Left kidney (tissue), 2 donors: ENCODE results near the gene TCHHL1. TPM values are rescaled to one million over a fixed set of nuclear protein-coding genes. Genes with fewer than 3 reads are reported as not detected.
"Not testable (repeated sequence)": the region's sequence is repeated elsewhere in the genome, so short reads cannot be mapped to it uniquely, and the experiment has no call there.

ENCODE experiments used
- DNase-seq: peaks from one replicate; pipeline ENCODE4 v3.0.0-alpha.2; 2013
- polyA plus RNA-seq: library from polyadenylated mRNA; unstranded; fragments of 120-200 nt; gene quantifications from one replicate; pipeline ENCODE4 v1.2.1, GENCODE V29; 2013; ENCODE audit not compliant: insufficient read length

Gene TCHHL1
- polyA plus RNA-seq, 1 donor = not detected

- DNase-seq = no peak
Measured at GRCh38 chr1:152086760-152087159, 2.1 kb downstream of the TCHHL1 start.

DNA sequence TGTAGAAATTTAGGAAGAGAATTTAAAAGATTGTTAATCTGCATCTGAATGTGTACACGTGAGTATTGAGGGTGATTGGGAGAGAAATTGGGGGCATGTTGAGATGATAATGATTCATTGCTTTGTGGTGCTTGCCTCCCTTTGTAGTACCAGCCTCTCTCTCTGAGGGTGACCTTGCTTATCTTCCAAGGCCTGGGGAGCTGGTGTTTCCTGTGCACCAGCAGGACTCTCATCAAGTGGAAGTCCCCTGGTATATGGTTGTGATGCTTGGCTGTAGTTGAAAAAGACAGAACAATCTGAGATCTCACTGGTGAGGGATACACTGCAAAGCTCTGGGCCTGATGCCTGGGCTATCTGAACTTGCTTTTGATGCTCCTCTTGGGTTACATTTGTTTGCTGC, 4.0 kb downstream of the TCHHL1 start:
- no peak for DNase-seq

DNA sequence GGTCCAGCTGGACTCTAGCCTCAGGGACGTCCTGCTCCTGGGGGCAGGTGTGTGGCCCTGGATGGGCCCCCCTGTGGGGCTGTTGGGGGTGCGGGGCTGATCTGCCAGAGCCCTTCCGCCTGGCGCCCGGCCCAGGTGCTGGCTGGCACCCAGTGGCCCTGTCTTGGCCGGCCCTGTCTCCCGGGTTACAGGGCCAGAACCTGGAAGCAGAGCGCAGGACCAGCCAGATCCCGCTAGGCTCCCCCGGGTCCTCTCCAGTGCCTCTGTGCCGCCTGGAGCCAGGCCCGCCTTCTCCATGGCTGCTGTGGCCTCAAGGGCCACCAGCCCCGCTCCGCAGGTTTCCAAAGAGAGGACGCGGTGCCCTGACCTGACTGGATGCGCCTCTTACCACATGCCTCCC, 7.8 kb downstream of the TCHHL1 start:
- DNase-seq = not testable (repeated sequence)

GRCh38 chr1:152080494-152080893, 8.4 kb downstream of the TCHHL1 start:
- DNase-seq = not testable (repeated sequence)

- no peak for DNase-seq
Measured at GRCh38 chr1:152078831-152079441, 9.9 kb downstream of the TCHHL1 start.

- DNase-seq = no peak
Measured at GRCh38 chr1:152072311-152072710, 16.6 kb downstream of the TCHHL1 start.

GRCh38 chr1:152071123-152071522, 17.7 kb downstream of the TCHHL1 start:
- DNase-seq = no peak

GRCh38 chr1:152067929-152068328, 20.9 kb downstream of the TCHHL1 start:
- DNase-seq = no peak

DNA sequence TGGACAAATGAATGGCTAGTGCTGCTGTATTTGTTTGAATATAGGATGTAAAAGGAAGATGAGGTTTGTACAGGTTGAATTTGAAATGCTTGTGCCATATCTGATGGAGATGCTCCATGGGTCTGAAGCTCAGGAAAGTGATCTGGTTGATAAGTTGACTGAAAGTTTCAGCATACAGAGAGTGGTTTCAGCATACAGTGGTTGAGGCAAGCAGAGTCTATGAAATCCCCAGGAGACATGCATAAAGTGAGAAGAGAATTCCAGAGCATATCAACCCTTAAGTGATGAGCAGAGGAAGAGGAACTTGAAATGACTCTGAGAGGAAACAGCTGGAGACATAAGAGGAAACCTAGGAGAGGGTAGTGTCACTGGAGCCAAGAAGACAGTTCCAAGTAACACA, 21.7 kb downstream of the TCHHL1 start:
- DNase-seq = no peak

DNA sequence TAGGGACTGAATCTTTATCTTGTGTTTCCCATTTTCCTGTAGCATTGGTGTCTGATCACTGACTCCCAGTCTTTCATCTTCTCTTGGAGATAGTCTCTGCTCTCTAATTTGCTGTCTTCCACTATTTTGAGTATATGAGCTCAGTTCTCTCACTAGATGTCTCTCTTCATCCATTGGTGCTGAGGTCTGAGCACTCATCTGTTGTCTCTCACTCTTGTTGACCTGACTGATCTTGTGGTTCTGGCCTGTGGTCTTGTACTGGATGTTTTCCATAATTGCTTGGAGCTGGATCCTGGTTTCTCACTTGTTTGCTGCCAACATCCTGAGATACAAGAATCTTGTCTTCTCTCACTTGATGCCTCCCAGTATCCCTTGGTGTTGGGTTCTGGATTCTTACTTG, 26.9 kb downstream of the TCHHL1 start:
- no peak for DNase-seq

GRCh38 chr1:152053375-152053774, 35.5 kb downstream of the TCHHL1 start:
- DNase-seq = no peak

- DNase-seq = peak; percentile 84
Measured at GRCh38 chr1:152052606-152053005, 36.3 kb downstream of the TCHHL1 start.

GRCh38 chr1:152050886-152051675, 37.8 kb downstream of the TCHHL1 start:
- DNase-seq = no peak

GRCh38 chr1:152049291-152050083, 39.4 kb downstream of the TCHHL1 start:
- DNase-seq = no peak

- DNase-seq = peak; percentile 61
Measured at GRCh38 chr1:152048416-152049009, 40.4 kb downstream of the TCHHL1 start.

DNA sequence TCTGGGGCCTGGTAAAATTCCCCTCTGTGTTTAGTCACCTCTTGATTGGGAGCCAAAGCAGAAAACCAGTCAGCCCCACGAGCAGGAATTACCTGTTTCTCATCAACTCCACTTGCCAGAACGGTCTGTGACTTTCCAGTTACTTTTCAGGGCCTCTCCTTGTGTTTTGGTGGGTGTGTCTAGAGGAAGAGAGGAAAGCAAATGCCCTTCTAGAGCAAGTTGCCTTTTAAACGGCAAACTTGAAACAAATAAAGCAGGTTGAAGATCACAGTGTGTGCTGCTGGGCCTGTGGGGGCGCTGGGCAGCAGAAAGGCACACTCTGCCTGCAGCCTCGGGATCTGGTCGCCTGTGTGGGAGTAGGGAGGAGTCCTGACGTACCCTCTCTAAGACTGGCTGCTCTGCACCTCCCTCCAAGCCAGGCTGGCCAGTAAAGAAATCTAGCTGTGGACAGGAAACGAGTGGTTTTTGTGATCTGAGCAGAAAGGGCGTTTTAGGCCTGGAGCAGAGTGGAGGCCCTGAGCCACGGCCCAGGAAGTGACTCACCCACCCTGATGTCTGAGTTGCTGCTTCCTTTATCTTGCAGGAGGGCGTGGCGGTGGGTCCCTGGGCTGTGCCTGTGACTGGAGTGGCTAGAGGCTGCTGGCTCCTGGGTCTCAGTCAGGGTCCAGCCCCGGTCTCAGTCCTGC, 41.0 kb downstream of the TCHHL1 start:
- peak; percentile 83 for DNase-seq

DNA sequence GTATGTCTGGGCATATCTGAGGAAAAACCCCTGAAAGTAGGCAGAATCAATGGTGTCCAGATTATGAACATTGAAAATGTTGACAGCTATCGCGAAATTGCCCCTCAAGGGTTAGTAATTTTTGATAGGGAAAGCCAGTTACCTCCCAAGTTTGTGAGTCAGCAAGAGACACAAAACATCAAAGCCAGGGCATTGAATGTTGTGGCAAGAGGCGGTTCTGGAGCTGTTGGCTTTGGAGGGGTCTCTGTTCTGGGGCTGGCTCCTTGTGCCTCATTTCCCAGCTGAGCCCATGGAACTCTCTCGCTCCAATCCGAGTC, 41.5 kb downstream of the TCHHL1 start:
- no peak for DNase-seq

DNA sequence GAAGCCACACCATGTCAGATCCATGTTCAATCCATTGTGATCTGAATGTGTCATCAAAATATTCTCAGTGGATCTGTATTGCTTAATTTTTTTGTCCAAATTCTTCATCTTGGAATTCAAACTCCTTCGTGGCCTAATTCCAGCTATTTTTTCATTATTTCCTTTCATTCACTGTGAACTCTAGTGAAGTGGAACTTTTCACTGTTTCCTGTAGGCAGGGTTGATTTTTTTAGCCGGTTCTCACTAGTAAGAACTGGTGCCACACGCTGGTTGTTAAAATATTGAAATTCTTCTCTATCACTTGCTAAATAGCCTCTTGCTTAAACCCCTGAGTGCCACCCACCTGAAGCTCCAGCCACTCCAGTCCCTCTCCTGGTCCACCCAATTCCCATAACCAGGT, 44.5 kb downstream of the TCHHL1 start:
- no peak for DNase-seq

- no peak for DNase-seq
Measured at GRCh38 chr1:152043870-152044269, 45.0 kb downstream of the TCHHL1 start.

DNA sequence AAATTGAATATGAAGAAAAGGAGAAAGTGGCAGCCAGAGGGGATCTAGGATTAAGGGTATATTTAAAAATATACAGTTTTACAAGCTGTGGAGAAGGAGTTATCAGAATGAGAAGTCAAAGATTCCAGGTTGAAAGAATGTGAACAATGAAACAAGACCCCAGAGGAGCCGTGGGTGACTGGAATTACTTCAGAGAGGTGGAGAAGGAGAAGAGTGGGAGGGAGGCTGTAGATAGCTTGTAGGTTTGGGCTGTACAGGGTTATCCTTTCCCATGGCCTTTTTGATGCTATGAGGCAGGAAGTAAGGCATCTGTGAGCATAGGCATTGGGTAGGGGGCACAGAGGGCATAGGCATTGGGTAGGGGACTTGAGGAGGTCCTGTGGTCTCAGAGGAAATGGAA, 46.8 kb downstream of the TCHHL1 start:
- no peak for DNase-seq

GRCh38 chr1:152039886-152040285, 49.0 kb downstream of the TCHHL1 start:
- DNase-seq = no peak

DNA sequence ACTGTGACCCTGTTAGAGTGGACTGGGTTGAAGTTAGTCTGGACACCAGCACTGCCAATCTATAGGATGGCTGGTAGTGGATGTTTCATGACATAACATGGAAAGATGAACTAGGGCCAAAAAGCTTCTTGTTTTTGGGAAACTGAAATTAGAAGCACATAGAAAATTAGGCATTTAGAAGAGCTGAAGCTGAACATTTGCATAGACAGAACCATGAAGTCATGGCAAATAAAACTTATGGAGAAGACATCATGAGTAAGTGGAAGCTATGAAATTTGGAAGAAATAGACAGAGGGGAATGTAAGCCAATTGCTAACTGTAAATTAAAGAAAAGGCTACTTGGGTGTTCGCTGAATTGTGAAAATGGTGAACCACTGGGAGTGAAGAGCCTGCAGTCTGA, 49.4 kb downstream of the TCHHL1 start:
- no peak for DNase-seq
